Astrocyte of the cerebellum (primary cell): ENCODE measurements around the gene CNTNAP2.

Experiments
- DNase-seq: peaks from one replicate; pipeline ENCODE4 v3.0.0-alpha.2; 2011; ENCODE audit warnings: low read depth
- H3K4me3 ChIP-seq: 2 replicates; pipeline ENCODE4 v1.5.1; 2011; ENCODE audit warnings: mild to moderate bottlenecking, low read depth, low read length, moderate library complexity
- in situ Hi-C: cut with HindIII; loops from 2 replicates; pipeline ENCODE4 v1.10.0; 2017; ENCODE audit warnings: low sequenced_read_pairs
- TF ChIP-seq, protein P1 (sequence below): IDR thresholded peaks from 2 replicates; pipeline ENCODE4 v1.5.1; 2012; ENCODE audit warnings: low read length, low read depth, moderate library complexity, mild to moderate bottlenecking; ENCODE audit errors: missing control alignments

Gene CNTNAP2

DNA sequence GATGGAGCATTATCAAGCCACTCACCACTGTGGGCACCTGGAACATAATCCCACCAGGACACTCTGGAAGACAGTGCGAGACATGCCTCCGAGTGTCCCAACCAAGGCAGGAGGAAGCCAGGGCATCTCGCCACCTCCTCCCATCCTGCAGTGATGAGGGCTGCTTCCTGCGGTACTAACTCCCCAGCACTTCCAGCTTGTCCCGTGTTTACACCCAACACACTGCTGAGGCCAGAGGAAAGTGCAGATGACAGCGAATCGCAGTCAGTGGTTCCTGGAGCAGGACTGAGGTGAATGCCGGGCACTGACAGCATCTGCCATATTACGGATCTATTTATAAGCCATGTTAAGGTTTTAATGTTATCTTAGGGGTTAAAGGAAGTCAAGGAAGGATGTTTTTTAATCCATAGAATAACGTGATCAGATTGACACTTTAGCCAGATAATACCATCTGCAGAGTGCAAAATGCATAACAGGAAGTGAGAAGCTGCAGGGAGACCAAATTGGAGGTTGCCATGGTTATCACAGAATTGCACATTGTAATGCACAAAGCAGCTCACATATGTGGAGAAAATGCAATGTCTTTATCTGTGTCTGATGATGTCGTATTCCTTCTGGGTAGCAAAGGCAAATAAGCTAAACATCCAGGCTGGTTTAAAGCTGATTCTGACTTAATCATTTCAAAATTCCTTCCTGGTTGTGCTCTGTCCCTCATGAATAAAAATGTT lies 2159.9 kb downstream of the CNTNAP2 start:
- no peak overlapping the region for H3K4me3 ChIP-seq
- in situ Hi-C loops: no loop called here
- no peak for DNase-seq
- TF ChIP-seq, protein P1, sequence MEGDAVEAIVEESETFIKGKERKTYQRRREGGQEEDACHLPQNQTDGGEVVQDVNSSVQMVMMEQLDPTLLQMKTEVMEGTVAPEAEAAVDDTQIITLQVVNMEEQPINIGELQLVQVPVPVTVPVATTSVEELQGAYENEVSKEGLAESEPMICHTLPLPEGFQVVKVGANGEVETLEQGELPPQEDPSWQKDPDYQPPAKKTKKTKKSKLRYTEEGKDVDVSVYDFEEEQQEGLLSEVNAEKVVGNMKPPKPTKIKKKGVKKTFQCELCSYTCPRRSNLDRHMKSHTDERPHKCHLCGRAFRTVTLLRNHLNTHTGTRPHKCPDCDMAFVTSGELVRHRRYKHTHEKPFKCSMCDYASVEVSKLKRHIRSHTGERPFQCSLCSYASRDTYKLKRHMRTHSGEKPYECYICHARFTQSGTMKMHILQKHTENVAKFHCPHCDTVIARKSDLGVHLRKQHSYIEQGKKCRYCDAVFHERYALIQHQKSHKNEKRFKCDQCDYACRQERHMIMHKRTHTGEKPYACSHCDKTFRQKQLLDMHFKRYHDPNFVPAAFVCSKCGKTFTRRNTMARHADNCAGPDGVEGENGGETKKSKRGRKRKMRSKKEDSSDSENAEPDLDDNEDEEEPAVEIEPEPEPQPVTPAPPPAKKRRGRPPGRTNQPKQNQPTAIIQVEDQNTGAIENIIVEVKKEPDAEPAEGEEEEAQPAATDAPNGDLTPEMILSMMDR: no peak

DNA sequence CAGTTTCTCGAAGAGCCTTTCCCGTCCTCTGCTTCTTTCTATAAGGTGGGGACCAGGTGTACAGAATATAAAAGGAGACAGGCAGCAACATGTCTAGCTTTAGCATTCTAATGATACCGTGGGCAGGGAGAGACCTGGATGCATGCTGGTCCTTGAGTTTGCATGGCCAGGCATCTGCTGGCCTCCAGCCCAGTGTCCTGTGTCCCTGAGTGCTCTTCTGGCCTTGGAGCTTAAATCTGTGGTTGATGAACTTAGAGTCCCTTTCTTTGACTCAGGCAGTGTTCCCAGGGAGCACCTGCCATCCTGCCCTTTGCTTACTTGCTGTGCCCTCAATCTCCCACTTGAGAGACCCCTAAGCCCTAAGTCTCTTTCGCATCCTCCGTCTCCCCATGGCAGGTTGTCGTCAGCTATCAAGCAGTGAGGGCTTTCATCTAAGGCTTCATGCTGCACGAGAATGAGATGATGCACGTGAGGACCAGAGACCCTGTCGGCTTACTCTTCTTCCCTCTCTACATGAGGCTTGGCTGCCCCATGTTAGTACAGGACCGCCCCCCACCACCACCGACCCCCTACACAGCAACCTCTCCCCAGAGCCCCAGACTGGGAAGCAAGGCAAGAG lies 2160.6 kb downstream of the CNTNAP2 start:
- in situ Hi-C loops: no loop called here
- no peak for DNase-seq
- H3K4me3 ChIP-seq: no peak overlapping the region
- TF ChIP-seq, protein P1: no peak

DNA sequence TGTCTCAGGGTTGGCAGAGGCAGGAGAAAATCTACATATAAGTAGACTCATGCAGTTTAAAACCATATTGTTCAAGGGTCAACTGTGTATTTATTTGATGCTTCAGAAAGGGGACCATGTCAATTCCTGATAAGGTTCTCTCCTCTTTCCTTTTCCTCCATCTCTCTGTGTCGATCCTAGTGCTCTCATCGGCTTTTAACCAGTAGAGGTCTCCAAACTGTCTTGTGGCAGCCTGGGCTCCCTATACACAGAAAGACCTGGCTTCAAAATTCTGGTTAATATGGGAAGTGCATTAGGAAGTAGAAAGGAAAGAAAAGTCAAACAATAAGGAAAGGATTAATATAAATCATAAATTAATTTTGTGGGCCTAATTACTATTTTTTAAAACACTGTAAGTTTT lies 2169.5 kb downstream of the CNTNAP2 start:
- TF ChIP-seq, protein P1: no peak
- no peak for DNase-seq
- no peak overlapping the region for H3K4me3 ChIP-seq
- in situ Hi-C loops: no loop called here

DNA sequence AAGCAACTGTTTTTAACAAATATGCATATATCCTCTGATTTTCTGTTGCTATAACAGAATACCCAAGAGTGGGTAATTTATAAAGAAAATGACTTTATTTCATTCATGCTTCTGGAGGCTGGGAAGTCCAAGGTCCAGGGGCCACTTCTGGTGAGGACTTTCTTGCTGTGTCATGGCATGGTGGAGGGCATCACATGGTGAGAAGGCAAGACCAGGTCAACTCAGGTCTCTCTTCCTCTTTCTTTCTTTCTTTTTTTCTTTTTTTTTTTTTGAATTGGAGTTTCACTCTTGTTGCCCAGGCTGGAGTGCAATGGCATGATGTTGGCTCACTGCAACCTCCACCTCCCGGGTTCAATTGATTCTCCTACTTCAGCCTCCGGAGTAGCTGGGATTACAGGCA lies 2170.9 kb downstream of the CNTNAP2 start:
- no peak for DNase-seq
- in situ Hi-C loops: no loop called here
- no peak overlapping the region for H3K4me3 ChIP-seq
- TF ChIP-seq, protein P1: no peak

DNA sequence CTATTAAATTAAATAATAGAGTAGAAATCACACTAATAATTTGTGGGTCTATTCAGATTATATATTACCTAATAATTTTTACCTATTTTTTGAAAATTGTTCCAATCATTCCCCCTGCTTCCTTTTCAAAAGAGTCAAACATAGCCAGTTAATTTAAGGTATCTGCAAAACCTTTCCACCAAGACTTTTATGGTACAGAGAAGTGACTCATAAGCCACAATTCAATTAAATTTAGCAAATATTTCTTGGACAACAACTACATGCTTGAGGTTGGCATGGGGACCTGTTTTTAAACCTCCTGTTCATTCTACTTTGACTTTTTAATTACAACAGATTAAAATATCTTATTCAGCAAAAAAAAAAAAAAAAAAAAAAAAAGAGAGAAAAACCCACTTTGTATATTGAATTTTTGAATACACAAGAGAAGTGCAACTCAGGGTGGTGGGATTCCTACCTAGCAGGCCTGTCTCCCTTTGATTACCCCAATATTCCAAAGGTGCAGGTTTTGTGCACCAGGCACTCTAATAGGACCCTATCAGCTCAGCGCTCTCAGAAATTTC lies 2172.1 kb downstream of the CNTNAP2 start:
- TF ChIP-seq, protein P1: no peak
- in situ Hi-C loops: no loop called here
- no peak for DNase-seq
- no peak overlapping the region for H3K4me3 ChIP-seq

DNA sequence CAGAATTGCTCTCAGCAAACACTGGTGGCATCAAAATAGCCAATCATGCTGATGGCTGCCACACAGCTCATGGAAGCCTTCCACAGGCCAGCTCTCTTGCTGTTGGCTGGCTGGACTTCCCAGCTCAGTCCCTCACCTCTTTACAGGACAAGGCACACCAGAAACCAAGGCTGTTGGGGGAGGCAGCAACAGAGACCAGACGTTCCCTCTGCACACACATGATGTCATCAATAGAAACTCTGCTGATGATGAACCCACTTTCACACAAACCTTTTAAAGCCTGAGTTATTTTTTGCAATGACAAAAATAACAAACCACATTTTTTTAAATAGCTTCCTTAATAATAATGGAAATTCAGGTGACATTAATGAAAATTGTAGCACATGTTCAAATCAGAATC lies 2173.0 kb downstream of the CNTNAP2 start:
- TF ChIP-seq, protein P1: no peak
- H3K4me3 ChIP-seq: no peak overlapping the region
- in situ Hi-C loops: no loop called here
- DNase-seq: no peak
